Endometrium (tissue), 2 donors: Measurements from ENCODE around the gene NUDCD3.

Experiments used
- FAIRE-seq: peaks from 2 replicates; lab custom pipeline; 2012; peaks lifted over from hg19 to GRCh38; lab: Jason Lieb, UNC
- donor health status: control.
- donor health status: control.

NUDCD3 gene

GRCh38 chr7:44353668-44354067, 136.8 kb downstream of the NUDCD3 start:
- FAIRE-seq = no peak

GRCh38 chr7:44348851-44349781, 141.3 kb downstream of the NUDCD3 start:
- FAIRE-seq = no peak

- no peak for FAIRE-seq
Measured at GRCh38 chr7:44348300-44348699, 142.2 kb downstream of the NUDCD3 start.

- FAIRE-seq = no peak
Measured at GRCh38 chr7:44347546-44348114, 142.8 kb downstream of the NUDCD3 start.

- no peak for FAIRE-seq
Measured at GRCh38 chr7:44346063-44346462, 144.4 kb downstream of the NUDCD3 start.

GRCh38 chr7:44341401-44341800, 149.1 kb downstream of the NUDCD3 start:
- FAIRE-seq = no peak

GRCh38 chr7:44338600-44338999, 151.9 kb downstream of the NUDCD3 start:
- FAIRE-seq = no peak

- FAIRE-seq = no peak
Measured at GRCh38 chr7:44336491-44336890, 154.0 kb downstream of the NUDCD3 start.

- no peak for FAIRE-seq
Measured at GRCh38 chr7:44335184-44335583, 155.3 kb downstream of the NUDCD3 start.

- FAIRE-seq = no peak
Measured at GRCh38 chr7:44334734-44335097, 155.7 kb downstream of the NUDCD3 start.

GRCh38 chr7:44333911-44334733, 156.3 kb downstream of the NUDCD3 start:
- FAIRE-seq = no peak

- no peak for FAIRE-seq
Measured at GRCh38 chr7:44331682-44332081, 158.8 kb downstream of the NUDCD3 start.

GRCh38 chr7:44330331-44330730, 160.1 kb downstream of the NUDCD3 start:
- FAIRE-seq = no peak

- no peak for FAIRE-seq
Measured at GRCh38 chr7:44329888-44330287, 160.6 kb downstream of the NUDCD3 start.
